Lower leg skin (tissue), 4 donors: ENCODE measurements around the gene TMEM163. TPM values are rescaled to one million over a fixed set of nuclear protein-coding genes. Genes with fewer than 3 reads are reported as not detected.

Source experiments
- DNase-seq, 2 donors: peaks; one replicate each; pipeline ENCODE4 v3.0.0-alpha.2; 2019; ENCODE audit warnings: low spot score in 2 of 2
- H3K4me3 ChIP-seq: fragments of 200-600 bp; sonication (generic); 2 replicates; pipeline ENCODE4 v1.5.1; 2017; ENCODE audit warnings: mild to moderate bottlenecking, low read depth; ENCODE audit not compliant: poor library complexity, severe bottlenecking
- POLR2A ChIP-seq, 2 donors: fragments of 450-650 bp; IDR thresholded peaks; one replicate each; pipeline ENCODE4 v1.6.1; 2016 to 2017; ENCODE audit warnings: antibody characterized with exemption in 2 of 2, mild to moderate bottlenecking in 1 of 2, moderate library complexity in 1 of 2
- WGBS, 2 donors: methylation state at CpG; one replicate each; pipeline ENCODE4 v1.1.5; 2018; 5-methylcytosine and 5-hydroxymethylcytosine counted together
- intact Hi-C: fragments of 100-400 bp; cut with DNase I; formaldehyde crosslinking; loops from one replicate; pipeline ENCODE4 v1.15.0; 2023; ENCODE audit warnings: low total_unique reads
- total RNA-seq, 4 donors: library from RNA; depleted of rRNA; stranded (reverse); fragments of >200 nt; gene quantifications; one replicate each; pipeline ENCODE4 v1.1.0, GENCODE V29; 2016
- TF ChIP-seq, protein P1 (sequence below), 3 donors: fragments of 450-650 bp; IDR thresholded peaks; one replicate each; pipeline ENCODE4 v1.5.1; 2016; ENCODE audit warnings: antibody characterized with exemption in 3 of 3, mild to moderate bottlenecking in 3 of 3, moderate library complexity in 2 of 3

The TMEM163 gene
- total RNA-seq, 4 donors from 2014 or later: 0.19 to 0.46 TPM; not detected in 2

DNA sequence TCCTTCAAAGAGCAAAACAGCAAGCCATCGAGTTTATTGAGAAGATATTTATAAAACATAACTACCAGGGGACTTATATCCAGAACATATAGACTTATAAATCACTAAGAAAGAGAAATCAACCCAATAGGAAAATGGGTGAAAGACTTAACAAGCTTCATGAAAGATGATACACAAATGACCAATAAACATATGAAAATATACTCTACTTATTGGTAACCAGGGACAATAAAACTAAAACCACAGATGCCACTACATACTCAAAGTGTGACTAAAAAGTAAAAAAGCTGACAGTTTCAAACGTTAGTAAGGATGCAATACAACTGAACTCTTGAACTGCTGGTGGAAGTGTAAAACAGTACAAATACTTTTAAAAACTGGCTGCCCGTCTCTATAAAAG is 154.3 kb downstream of the TMEM163 start:
- DNase-seq: no peak
- 49 to 60% methylated on average over 3 of the region's 3 CpGs for WGBS, 2 donors
- intact Hi-C loops: no loop called here
- TF ChIP-seq POLR2A (IDR thresholded peaks at IDR 0.05): no peak
- TF ChIP-seq, protein P1, sequence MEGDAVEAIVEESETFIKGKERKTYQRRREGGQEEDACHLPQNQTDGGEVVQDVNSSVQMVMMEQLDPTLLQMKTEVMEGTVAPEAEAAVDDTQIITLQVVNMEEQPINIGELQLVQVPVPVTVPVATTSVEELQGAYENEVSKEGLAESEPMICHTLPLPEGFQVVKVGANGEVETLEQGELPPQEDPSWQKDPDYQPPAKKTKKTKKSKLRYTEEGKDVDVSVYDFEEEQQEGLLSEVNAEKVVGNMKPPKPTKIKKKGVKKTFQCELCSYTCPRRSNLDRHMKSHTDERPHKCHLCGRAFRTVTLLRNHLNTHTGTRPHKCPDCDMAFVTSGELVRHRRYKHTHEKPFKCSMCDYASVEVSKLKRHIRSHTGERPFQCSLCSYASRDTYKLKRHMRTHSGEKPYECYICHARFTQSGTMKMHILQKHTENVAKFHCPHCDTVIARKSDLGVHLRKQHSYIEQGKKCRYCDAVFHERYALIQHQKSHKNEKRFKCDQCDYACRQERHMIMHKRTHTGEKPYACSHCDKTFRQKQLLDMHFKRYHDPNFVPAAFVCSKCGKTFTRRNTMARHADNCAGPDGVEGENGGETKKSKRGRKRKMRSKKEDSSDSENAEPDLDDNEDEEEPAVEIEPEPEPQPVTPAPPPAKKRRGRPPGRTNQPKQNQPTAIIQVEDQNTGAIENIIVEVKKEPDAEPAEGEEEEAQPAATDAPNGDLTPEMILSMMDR (IDR thresholded peaks at IDR 0.05): no peak
- H3K4me3 ChIP-seq: no peak overlapping the region

- no peak for DNase-seq
- TF ChIP-seq, protein P1 (IDR thresholded peaks at IDR 0.05): no peak
- TF ChIP-seq POLR2A (IDR thresholded peaks at IDR 0.05): no peak
- WGBS, 2 donors: 65 to 67% methylated on average over 5 of the region's 5 CpGs
- H3K4me3 ChIP-seq: no peak overlapping the region
- intact Hi-C loops: no loop called here
These were observed 160.5 kb downstream of the TMEM163 start for GRCh38 chr2:134558208-134558830.

DNA sequence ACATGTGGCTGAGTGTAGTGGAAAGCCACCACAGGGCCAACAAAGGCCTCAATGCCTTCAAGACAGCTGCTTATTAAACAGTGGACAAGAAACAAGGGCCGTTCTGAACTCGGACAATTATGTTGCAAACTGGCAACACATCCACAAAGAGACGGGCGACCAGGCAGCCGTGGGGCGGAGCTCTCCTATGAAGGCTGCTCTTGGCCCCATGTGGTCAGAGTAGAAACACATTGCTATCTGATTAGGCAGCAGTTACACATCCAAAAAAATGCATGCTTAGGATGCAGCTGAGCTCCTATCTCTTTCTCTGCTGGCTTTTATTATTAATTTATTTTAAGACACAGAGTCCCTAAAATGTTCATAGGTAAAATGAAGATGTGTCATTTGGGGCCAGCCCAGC is 163.4 kb downstream of the TMEM163 start:
- 90 to 94% methylated on average over 6 of the region's 6 CpGs for WGBS, 2 donors
- DNase-seq: no peak
- intact Hi-C loops: no loop called here
- H3K4me3 ChIP-seq: no peak overlapping the region
- TF ChIP-seq, protein P1 (IDR thresholded peaks at IDR 0.05): no peak

DNA sequence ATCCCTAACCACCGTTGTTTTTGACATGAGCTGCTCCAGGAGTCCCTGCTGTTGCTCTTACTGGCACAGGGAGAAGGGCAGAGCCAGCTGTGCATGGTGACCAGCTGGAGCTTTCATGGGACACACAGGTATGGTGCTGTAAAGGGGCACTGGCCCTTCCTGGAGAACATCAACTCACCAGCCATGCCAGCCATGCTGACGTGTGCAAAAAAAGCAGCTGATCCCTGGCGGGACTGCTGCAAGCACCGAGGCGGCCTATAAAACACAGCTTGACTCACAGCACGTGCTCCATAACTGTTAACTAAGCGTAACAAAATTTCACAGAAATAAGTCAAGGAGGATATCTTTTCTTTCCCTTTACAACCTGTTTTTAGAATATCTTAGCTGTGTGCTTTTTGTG is 165.1 kb downstream of the TMEM163 start:
- WGBS, 2 donors: 87 to 88% methylated on average over 7 of the region's 7 CpGs
- TF ChIP-seq POLR2A (IDR thresholded peaks at IDR 0.05): no peak
- TF ChIP-seq, protein P1 (IDR thresholded peaks at IDR 0.05): no peak
- intact Hi-C loops: no loop called here

DNA sequence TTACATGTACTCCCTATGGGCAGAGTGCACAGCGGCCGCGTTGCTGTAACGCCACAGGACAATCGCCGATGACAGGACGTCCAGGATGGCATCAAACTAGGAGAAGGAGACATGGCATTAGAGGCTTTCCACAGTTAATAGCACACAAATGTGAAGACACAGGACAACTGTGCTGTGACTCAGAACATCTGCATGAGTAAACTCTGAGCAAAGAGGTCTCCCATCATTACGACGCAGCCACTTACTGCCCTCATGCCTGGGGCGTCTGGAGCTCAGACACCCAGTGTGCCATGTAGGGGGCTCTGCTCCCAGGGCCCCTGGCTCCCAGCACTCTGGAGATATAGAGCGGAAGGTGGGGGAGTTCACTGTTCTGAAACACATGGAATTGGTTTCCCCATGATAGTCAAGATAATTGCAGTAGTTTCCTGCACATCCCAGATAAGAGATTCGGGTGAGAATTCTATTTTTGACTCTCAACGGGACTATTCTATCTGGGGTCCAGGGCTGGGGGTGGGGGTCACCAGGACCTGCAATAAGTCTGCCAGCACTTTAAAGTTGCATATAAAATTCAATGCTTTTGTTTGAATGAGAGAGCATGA is 168.1 kb downstream of the TMEM163 start:
- TF ChIP-seq, protein P1 (IDR thresholded peaks at IDR 0.05): no peak
- TF ChIP-seq POLR2A (IDR thresholded peaks at IDR 0.05): no peak
- 84 to 90% methylated on average over 12 to 13 of the region's 13 CpGs for WGBS, 2 donors
- DNase-seq: no peak
- no peak overlapping the region for H3K4me3 ChIP-seq
- intact Hi-C loops: no loop called here

More for the DNA sequence above, 165.1 kb downstream of the TMEM163 start:
- no peak overlapping the region for H3K4me3 ChIP-seq
- peak in 1 of 2 donors; percentile 23 for DNase-seq
